DOHH2 (cell line): ENCODE data around the gene SNCG.
"Not testable (repeated sequence)": the region's sequence is repeated elsewhere in the genome, so short reads cannot be mapped to it uniquely, and the experiment has no call there.

ENCODE experiments used
- H3F3A ChIP-seq: fragments of 200-600 bp; sonication (generic), shearing (Covaris generic); 2 replicates; pipeline ENCODE4 v1.6.0; 2016; ENCODE audit warnings: antibody characterized with exemption, mild to moderate bottlenecking; ENCODE audit not compliant: control insufficient read depth, insufficient read depth
- H3K27ac ChIP-seq: fragments of 200-600 bp; sonication (generic); 2 replicates; pipeline ENCODE4 v1.5.1; 2014; ENCODE audit warnings: low read depth, mild to moderate bottlenecking, low read length, moderate library complexity
- H3K27me3 ChIP-seq: fragments of 200-600 bp; sonication (generic); 2 replicates; pipeline ENCODE4 v1.6.1; 2014; ENCODE audit warnings: mild to moderate bottlenecking, low read length, mixed read lengths; ENCODE audit not compliant: control insufficient read depth
- H3K36me3 ChIP-seq: fragments of 200-600 bp; sonication (generic); 2 replicates; pipeline ENCODE4 v1.6.1; 2014; ENCODE audit warnings: mild to moderate bottlenecking, low read length, moderate library complexity, mixed read lengths; ENCODE audit not compliant: control insufficient read depth
- H3K4me1 ChIP-seq: fragments of 200-600 bp; sonication (generic); 2 replicates; pipeline ENCODE4 v1.6.1; 2014; ENCODE audit warnings: mild to moderate bottlenecking, low read length, mixed read lengths; ENCODE audit not compliant: control insufficient read depth
- H3K4me2 ChIP-seq: fragments of 200-600 bp; sonication (generic); 2 replicates; pipeline ENCODE4 v1.6.0; 2014; ENCODE audit warnings: mild to moderate bottlenecking, low read length, moderate library complexity
- H3K4me3 ChIP-seq: fragments of 200-600 bp; sonication (generic); 2 replicates; pipeline ENCODE4 v1.5.1; 2014; ENCODE audit warnings: mild to moderate bottlenecking, low read length, mixed read lengths
- H3K79me2 ChIP-seq: fragments of 200-600 bp; sonication (generic); 2 replicates; pipeline ENCODE4 v1.6.1; 2014; ENCODE audit warnings: mild to moderate bottlenecking, low read length, mixed read lengths; ENCODE audit not compliant: control insufficient read depth
- H3K9me2 ChIP-seq: fragments of 200-600 bp; sonication (generic); replicated peaks from 2 replicates; pipeline ENCODE4 v1.6.1; 2014; ENCODE audit warnings: mild to moderate bottlenecking, low read length, mixed read lengths; ENCODE audit not compliant: control insufficient read depth
- H3K9me3 ChIP-seq: fragments of 200-600 bp; sonication (generic); 2 replicates; pipeline ENCODE4 v1.6.1; 2014; ENCODE audit warnings: antibody characterized with exemption, low read length, mixed read lengths; ENCODE audit not compliant: control insufficient read depth, insufficient read depth
- H4K20me1 ChIP-seq: fragments of 200-600 bp; sonication (generic); 2 replicates; pipeline ENCODE4 v1.6.0; 2014; ENCODE audit warnings: low read depth, mild to moderate bottlenecking, antibody characterized with exemption, low read length, moderate library complexity; ENCODE audit not compliant: control insufficient read depth, insufficient read depth
- EZH2phosphoT487 ChIP-seq: fragments of 200-600 bp; sonication (generic); IDR thresholded peaks from 2 replicates; pipeline ENCODE4 v1.6.1; 2017; ENCODE audit warnings: borderline replicate concordance, mild to moderate bottlenecking, antibody characterized with exemption, low read length, moderate library complexity, mixed read lengths
- TF ChIP-seq, protein P1 (sequence below): fragments of 200-600 bp; sonication (generic); IDR thresholded peaks from one replicate; pipeline ENCODE4 v1.5.1; 2014; ENCODE audit warnings: antibody characterized with exemption, mild to moderate bottlenecking, low read depth, low read length; ENCODE audit not compliant: poor library complexity, severe bottlenecking

SNCG gene

DNA sequence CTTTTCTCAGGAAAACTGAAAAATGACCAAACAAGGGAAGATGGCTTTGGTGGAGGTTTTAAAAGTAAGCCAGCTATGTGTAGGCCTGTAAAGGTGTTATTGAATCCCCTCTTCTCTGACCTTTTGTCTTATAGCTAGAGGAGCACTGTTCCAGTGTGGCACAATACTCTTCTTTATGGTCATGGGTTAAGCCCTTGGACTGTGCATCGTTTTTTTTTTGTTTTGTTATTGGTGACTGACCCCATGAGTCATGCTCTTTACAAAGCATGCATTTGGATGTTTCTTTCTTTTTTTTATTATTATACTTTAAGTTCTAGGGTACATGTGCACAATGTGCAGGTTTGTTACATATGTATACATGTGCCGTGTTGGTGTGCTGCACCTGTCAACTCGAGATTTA, 42.1 kb downstream of the SNCG start:
- H4K20me1 ChIP-seq, result no peaks in the 10 kb centered on the region
- no peaks in the 10 kb centered on the region for H3K36me3 ChIP-seq
- peaks cover 2% of the 10 kb centered on the region; the same call in 1 of the 2 replicates for H3K27me3 ChIP-seq
- no peaks in the 10 kb centered on the region for H3K4me1 ChIP-seq
- TF ChIP-seq EZH2phosphoT487, result no peak
- TF ChIP-seq, protein P1, sequence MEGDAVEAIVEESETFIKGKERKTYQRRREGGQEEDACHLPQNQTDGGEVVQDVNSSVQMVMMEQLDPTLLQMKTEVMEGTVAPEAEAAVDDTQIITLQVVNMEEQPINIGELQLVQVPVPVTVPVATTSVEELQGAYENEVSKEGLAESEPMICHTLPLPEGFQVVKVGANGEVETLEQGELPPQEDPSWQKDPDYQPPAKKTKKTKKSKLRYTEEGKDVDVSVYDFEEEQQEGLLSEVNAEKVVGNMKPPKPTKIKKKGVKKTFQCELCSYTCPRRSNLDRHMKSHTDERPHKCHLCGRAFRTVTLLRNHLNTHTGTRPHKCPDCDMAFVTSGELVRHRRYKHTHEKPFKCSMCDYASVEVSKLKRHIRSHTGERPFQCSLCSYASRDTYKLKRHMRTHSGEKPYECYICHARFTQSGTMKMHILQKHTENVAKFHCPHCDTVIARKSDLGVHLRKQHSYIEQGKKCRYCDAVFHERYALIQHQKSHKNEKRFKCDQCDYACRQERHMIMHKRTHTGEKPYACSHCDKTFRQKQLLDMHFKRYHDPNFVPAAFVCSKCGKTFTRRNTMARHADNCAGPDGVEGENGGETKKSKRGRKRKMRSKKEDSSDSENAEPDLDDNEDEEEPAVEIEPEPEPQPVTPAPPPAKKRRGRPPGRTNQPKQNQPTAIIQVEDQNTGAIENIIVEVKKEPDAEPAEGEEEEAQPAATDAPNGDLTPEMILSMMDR, result no peak
- H3K4me3 ChIP-seq, result no peak overlapping the region
- no peak overlapping the region for H3K27ac ChIP-seq
- H3K9me2 ChIP-seq, result no peaks in the 10 kb centered on the region
- no peaks in the 10 kb centered on the region for H3F3A ChIP-seq
- H3K79me2 ChIP-seq, result no peaks in the 10 kb centered on the region
- no peaks in the 10 kb centered on the region for H3K9me3 ChIP-seq
- H3K4me2 ChIP-seq, result no peak overlapping the region

DNA sequence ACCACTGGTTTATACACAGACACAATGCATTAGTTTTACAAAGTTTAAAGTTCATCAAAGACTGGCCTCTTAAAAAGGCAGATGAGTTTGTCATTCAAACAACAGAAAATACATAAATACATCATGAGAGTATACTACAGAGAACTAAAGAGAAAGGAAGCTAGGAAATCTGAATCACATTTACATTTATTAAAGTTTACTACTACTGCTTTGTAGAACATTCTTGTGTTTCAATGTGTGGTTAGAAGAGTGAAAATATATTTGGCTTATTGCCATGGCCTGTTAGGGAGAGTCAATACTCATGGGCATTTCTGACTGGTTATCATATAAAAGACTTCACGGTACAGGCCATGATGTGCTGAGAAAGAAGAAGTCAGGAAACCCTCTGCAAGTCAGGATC, 48.7 kb downstream of the SNCG start:
- H3K4me1 ChIP-seq, H3K27me3 ChIP-seq, H3K9me3 ChIP-seq, H3K27ac ChIP-seq, H3K9me2 ChIP-seq, H4K20me1 ChIP-seq, H3F3A ChIP-seq, H3K36me3 ChIP-seq, H3K4me3 ChIP-seq, H3K4me2 ChIP-seq, H3K79me2 ChIP-seq: not testable (repeated sequence)

DNA sequence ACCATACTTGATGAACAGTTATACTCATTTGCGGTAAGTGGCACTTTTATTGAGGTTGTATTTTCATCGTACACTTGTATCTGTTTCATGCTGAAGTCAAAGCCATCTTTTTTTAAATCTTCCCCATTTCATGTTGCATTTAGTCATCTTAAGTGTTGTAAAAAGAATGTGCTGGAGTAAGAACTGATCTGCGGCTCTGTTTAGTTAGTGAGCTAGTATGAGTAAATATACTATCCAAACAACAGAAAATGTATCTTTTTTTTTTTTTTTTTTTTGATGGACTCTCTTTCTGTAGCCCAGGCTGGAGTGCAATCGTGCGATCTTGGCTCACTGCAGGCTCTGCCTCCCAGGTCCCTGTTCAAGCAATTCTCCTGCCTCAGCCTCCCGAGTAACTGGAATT, 49.3 kb downstream of the SNCG start:
- not testable (repeated sequence) for H3K4me2 ChIP-seq, H4K20me1 ChIP-seq, H3F3A ChIP-seq, H3K27ac ChIP-seq, H3K9me2 ChIP-seq, H3K27me3 ChIP-seq, H3K4me3 ChIP-seq, H3K79me2 ChIP-seq, H3K9me3 ChIP-seq, H3K4me1 ChIP-seq, H3K36me3 ChIP-seq

DNA sequence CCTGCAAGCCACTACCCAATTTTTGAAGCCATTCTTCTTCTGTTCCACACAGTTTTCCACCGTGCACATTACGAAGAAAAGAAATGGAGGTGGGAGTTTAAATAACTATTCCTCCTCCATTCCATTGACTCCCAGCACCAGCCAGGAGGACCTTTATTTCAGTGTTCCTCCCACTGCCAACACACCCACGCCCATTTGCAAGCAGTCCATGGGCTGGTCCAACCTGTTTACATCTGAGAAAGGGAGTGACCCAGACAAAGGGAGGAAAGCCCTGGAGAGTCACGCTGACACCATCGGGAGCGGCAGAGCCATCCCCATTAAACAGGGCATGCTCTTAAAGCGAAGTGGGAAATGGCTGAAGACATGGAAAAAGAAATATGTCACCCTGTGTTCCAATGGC, 49.9 kb downstream of the SNCG start:
- H3K4me3 ChIP-seq, H3K4me2 ChIP-seq, H3K27me3 ChIP-seq, H3K27ac ChIP-seq, H3K9me3 ChIP-seq, H3K36me3 ChIP-seq, H3K79me2 ChIP-seq, H3K9me2 ChIP-seq, H4K20me1 ChIP-seq, H3F3A ChIP-seq, H3K4me1 ChIP-seq: not testable (repeated sequence)

DNA sequence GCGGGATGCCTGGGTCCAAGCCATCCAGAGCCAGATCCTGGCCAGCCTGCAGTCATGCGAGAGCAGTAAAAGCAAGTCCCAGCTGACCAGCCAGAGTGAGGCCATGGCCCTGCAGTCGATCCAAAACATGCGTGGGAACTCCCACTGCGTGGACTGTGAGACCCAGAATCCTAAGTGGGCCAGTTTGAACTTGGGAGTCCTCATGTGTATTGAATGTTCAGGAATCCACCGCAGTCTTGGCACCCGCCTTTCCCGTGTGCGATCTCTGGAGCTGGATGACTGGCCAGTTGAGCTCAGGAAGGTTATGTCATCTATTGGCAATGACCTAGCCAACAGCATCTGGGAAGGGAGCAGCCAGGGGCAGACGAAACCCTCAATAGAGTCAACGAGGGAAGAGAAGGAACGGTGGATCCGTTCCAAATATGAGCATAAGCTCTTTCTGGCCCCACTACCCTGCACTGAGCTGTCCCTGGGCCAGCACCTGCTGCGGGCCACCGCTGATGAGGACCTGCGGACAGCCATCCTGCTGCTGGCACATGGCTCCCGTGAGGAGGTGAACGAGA, 50.8 kb downstream of the SNCG start:
- not testable (repeated sequence) for H3K79me2 ChIP-seq, H3K36me3 ChIP-seq, H3K4me3 ChIP-seq, H3K9me2 ChIP-seq, H3K27ac ChIP-seq, H3K9me3 ChIP-seq, H3K4me1 ChIP-seq, H4K20me1 ChIP-seq, H3F3A ChIP-seq, H3K27me3 ChIP-seq, H3K4me2 ChIP-seq
